HEK293 (cell line): ENCODE results near the gene DNAJC11.

Source experiments
- CTCF ChIA-PET: fragments of 350-600 bp; formaldehyde crosslinking; extraction: SDS; loops from one replicate; lab custom pipeline; 2021; ENCODE audit warnings: antibody characterized with exemption; lab: Yijun Ruan, JAX
- POLR2A ChIA-PET: fragments of 300-600 bp; formaldehyde crosslinking; extraction: SDS; loops from one replicate; lab custom pipeline; 2020; ENCODE audit warnings: antibody characterized with exemption, inconsistent platforms; lab: Yijun Ruan, JAX
- H3K27ac ChIP-seq: fragments of 200-500 bp; sonication (Bioruptor generic); 2 replicates; pipeline ENCODE4 v1.5.1; 2014; ENCODE audit warnings: low read depth, low read length, control low read depth, inconsistent platforms; ENCODE audit errors: extremely low read depth
- H3K36me3 ChIP-seq, 2 experiments: fragments of 200-500 bp in 1 of 2; sonication (Bioruptor generic) in 1 of 2; 1 replicate in 1 of 2; 2 replicates in 1 of 2; pipeline ENCODE4 v1.5.1; 2014 to 2017; ENCODE audit warnings: inconsistent platforms in 2 of 2, low read length in 2 of 2; ENCODE audit not compliant: control insufficient read depth in 2 of 2, insufficient read depth in 1 of 2
- H3K4me1 ChIP-seq: fragments of 200-500 bp; sonication (Bioruptor generic); 2 replicates; pipeline ENCODE4 v1.5.1; 2014; ENCODE audit warnings: mild to moderate bottlenecking, low read length, inconsistent platforms; ENCODE audit not compliant: control insufficient read depth, insufficient read depth
- H3K4me3 ChIP-seq: 2 replicates; pipeline ENCODE4 v1.5.1; 2011; ENCODE audit warnings: low read depth, mild to moderate bottlenecking, control low read depth, low read length, moderate library complexity
- H3K9me3 ChIP-seq: fragments of 200-500 bp; sonication (Bioruptor generic); 2 replicates; pipeline ENCODE4 v1.5.1; 2014; ENCODE audit warnings: low read depth, low read length, inconsistent platforms; ENCODE audit not compliant: control insufficient read depth, insufficient read depth
- GLI4 ChIP-seq: fragments of 450-650 bp; formaldehyde crosslinking; IDR thresholded peaks from 2 replicates; pipeline ENCODE4 v1.5.1; 2016; ENCODE audit warnings: missing biosample characterization, missing genetic modification characterization
- SCRT2 ChIP-seq: fragments of 450-650 bp; formaldehyde crosslinking; IDR thresholded peaks from 2 replicates; pipeline ENCODE4 v1.5.1; 2016; ENCODE audit warnings: missing biosample characterization, missing genetic modification characterization
- ZBTB11 ChIP-seq: fragments of 450-650 bp; formaldehyde crosslinking; conservative IDR thresholded peaks from 2 replicates; pipeline ENCODE4 v1.5.1; 2016; ENCODE audit warnings: low read depth, missing biosample characterization, missing genetic modification characterization
- ZBTB21 ChIP-seq: fragments of 450-650 bp; formaldehyde crosslinking; IDR thresholded peaks from 2 replicates; pipeline ENCODE4 v1.5.1; 2017; ENCODE audit warnings: missing biosample characterization, missing genetic modification characterization
- ZNF10 ChIP-seq: fragments of 450-650 bp; formaldehyde crosslinking; IDR thresholded peaks from 2 replicates; pipeline ENCODE4 v1.5.1; 2017; ENCODE audit warnings: missing biosample characterization, missing genetic modification characterization
- ZNF133 ChIP-seq: fragments of 450-650 bp; formaldehyde crosslinking; IDR thresholded peaks from 2 replicates; pipeline ENCODE4 v1.5.1; 2016; ENCODE audit warnings: missing biosample characterization, missing genetic modification characterization
- ZNF16 ChIP-seq: fragments of 450-650 bp; formaldehyde crosslinking; IDR thresholded peaks from 2 replicates; pipeline ENCODE4 v1.5.1; 2016; ENCODE audit warnings: low read depth, missing biosample characterization, missing genetic modification characterization
- ZNF341 ChIP-seq: fragments of 450-650 bp; formaldehyde crosslinking; IDR thresholded peaks from 2 replicates; pipeline ENCODE4; 2016; ENCODE audit warnings: low read depth, missing biosample characterization, missing genetic modification characterization
- ZNF416 ChIP-seq: fragments of 450-650 bp; formaldehyde crosslinking; IDR thresholded peaks from 2 replicates; pipeline ENCODE4 v1.5.1; 2016; ENCODE audit warnings: missing biosample characterization, missing genetic modification characterization
- ZNF529 ChIP-seq: fragments of 450-650 bp; formaldehyde crosslinking; IDR thresholded peaks from 2 replicates; pipeline ENCODE4 v1.5.1; 2017; ENCODE audit warnings: missing genetic modification characterization, missing biosample characterization; ENCODE audit not compliant: insufficient replicate concordance
- ZNF600 ChIP-seq: fragments of 450-650 bp; formaldehyde crosslinking; IDR thresholded peaks from 2 replicates; pipeline ENCODE4 v1.5.1; 2016; ENCODE audit warnings: missing biosample characterization, missing genetic modification characterization
- ZNF623 ChIP-seq: fragments of 450-650 bp; formaldehyde crosslinking; IDR thresholded peaks from 2 replicates; pipeline ENCODE4 v1.5.1; 2016; ENCODE audit warnings: missing biosample characterization, missing genetic modification characterization
- ZNF670 ChIP-seq: fragments of 450-650 bp; formaldehyde crosslinking; IDR thresholded peaks from 2 replicates; pipeline ENCODE4 v1.5.1; 2016; ENCODE audit warnings: missing biosample characterization, missing genetic modification characterization, low read depth
- ZSCAN30 ChIP-seq: fragments of 450-650 bp; IDR thresholded peaks from 2 replicates; pipeline ENCODE4 v1.5.1; 2018; ENCODE audit warnings: missing biosample characterization, mild to moderate bottlenecking, missing genetic modification characterization, moderate library complexity
- TF ChIP-seq, protein P1 (sequence below): fragments of 450-650 bp; formaldehyde crosslinking; IDR thresholded peaks from 2 replicates; pipeline ENCODE4 v1.5.1; 2016; ENCODE audit warnings: missing biosample characterization, missing genetic modification characterization, borderline replicate concordance
- TF ChIP-seq, protein P2 (sequence below): fragments of 450-650 bp; formaldehyde crosslinking; IDR thresholded peaks from 2 replicates; pipeline ENCODE4 v1.5.1; 2017; ENCODE audit warnings: missing biosample characterization, missing genetic modification characterization

DNAJC11 gene

DNA sequence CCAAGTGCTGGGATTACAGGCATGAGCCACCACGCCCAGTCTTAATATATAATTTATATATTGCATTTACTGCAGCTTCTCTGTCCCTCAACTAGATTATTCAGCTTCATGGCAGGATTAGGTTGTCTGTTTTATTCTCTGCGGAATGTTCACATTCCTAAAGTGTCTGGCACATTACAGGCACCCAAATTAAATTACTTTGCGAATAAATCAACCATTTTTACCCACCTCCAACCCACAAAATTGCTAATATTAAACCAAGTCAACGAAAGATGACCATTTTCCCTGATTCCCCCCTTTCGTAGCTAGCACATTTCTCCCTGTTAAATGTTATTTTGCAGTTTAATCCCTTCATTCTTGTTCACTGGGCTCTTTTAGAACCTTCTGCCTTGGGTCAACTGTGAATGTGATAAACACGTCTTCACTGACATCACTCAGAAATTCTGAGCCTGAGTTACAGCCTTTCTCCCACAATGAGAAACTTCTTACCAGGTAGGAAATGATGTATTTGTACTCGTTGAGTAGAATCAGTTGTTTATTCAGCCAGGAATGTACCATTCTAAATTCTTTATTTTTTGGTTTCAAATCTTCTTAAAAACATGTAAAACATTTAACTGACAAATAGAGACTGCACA is 41.1 kb downstream of the DNAJC11 start:
- H3K27ac ChIP-seq: no peak overlapping the region
- H3K9me3 ChIP-seq: no peaks in the 10 kb centered on the region
- TF ChIP-seq ZNF16 (tag by site-specific recombination) (no peak), ZNF10 (tag by site-specific recombination) (no peak), ZNF670 (tag by site-specific recombination) (no peak), ZNF623 (tag by site-specific recombination) (no peak), ZBTB21 (tag by site-specific recombination) (no peak), ZNF416 (tag by site-specific recombination) (no peak), ZNF133 (tag by site-specific recombination) (no peak)
- TF ChIP-seq, protein P1, sequence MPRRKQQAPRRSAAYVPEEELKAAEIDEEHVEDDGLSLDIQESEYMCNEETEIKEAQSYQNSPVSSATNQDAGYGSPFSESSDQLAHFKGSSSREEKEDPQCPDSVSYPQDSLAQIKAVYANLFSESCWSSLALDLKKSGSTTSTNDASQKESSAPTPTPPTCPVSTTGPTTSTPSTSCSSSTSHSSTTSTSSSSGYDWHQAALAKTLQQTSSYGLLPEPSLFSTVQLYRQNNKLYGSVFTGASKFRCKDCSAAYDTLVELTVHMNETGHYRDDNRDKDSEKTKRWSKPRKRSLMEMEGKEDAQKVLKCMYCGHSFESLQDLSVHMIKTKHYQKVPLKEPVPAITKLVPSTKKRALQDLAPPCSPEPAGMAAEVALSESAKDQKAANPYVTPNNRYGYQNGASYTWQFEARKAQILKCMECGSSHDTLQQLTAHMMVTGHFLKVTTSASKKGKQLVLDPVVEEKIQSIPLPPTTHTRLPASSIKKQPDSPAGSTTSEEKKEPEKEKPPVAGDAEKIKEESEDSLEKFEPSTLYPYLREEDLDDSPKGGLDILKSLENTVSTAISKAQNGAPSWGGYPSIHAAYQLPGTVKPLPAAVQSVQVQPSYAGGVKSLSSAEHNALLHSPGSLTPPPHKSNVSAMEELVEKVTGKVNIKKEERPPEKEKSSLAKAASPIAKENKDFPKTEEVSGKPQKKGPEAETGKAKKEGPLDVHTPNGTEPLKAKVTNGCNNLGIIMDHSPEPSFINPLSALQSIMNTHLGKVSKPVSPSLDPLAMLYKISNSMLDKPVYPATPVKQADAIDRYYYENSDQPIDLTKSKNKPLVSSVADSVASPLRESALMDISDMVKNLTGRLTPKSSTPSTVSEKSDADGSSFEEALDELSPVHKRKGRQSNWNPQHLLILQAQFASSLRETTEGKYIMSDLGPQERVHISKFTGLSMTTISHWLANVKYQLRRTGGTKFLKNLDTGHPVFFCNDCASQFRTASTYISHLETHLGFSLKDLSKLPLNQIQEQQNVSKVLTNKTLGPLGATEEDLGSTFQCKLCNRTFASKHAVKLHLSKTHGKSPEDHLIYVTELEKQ: no peak
- TF ChIP-seq, protein P2, sequence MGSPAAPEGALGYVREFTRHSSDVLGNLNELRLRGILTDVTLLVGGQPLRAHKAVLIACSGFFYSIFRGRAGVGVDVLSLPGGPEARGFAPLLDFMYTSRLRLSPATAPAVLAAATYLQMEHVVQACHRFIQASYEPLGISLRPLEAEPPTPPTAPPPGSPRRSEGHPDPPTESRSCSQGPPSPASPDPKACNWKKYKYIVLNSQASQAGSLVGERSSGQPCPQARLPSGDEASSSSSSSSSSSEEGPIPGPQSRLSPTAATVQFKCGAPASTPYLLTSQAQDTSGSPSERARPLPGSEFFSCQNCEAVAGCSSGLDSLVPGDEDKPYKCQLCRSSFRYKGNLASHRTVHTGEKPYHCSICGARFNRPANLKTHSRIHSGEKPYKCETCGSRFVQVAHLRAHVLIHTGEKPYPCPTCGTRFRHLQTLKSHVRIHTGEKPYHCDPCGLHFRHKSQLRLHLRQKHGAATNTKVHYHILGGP (tag by site-specific recombination): no peak
- CTCF ChIA-PET: interaction anchor here (1.5 kb wide), 1 partner anchor 14 kb away, joined by 4 read pairs; no protein-coding TSS in a partner anchor
- peaks cover 0 to 53% of the 10 kb centered on the region in 2 experiments; a peak in 2 of 3 replicates for H3K36me3 ChIP-seq
- POLR2A ChIA-PET: no interaction called here
- no peaks in the 10 kb centered on the region for H3K4me1 ChIP-seq
- no peak overlapping the region for H3K4me3 ChIP-seq

- Histone ChIP-seq H3K4me3 (no peak overlapping the region), H3K36me3 (peaks cover 0 to 46% of the 10 kb centered on the region in 2 experiments; a peak in 2 of 3 replicates), H3K27ac (no peak overlapping the region), H3K4me1 (no peaks in the 10 kb centered on the region), H3K9me3 (no peaks in the 10 kb centered on the region)
- TF ChIP-seq SCRT2 (tag by site-specific recombination) (peak; percentile 75; the same call in 1 of the 2 replicates), ZBTB11 (no peak)
- ChIA-PET POLR2A (no interaction called here), CTCF (interaction anchor here (0.6 kb wide), 2 partner anchors 128 to 1396 kb away, joined by 3 to 5 read pairs; no protein-coding TSS in a partner anchor)
Observed at GRCh38 chr1:6658359-6659060, 43.1 kb downstream of the DNAJC11 start.

DNA sequence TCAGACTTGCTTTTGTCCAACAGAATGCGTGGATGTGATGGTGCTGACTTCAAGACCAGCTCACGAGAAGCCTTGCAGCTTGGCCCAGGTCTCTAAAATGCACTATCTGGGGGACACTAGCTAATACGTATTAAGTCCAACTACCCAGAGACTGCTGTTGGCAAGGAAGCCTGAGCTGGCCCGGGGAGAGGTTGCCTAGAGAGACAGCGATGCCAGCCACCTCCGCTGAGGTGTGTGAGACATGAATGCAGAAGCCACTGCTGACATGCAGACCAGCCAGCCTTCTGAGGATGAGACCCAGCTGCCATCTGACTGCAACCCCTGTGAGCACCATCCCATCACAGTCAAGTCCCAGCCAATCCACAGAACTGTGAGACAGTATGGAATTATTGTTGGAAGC is 44.5 kb downstream of the DNAJC11 start:
- POLR2A ChIA-PET: no interaction called here
- Histone ChIP-seq H3K27ac (no peak overlapping the region), H3K4me1 (no peaks in the 10 kb centered on the region), H3K4me3 (no peak overlapping the region), H3K9me3 (no peaks in the 10 kb centered on the region), H3K36me3 (peaks cover 0 to 48% of the 10 kb centered on the region in 2 experiments; a peak in 2 of 3 replicates)
- no peak for TF ChIP-seq ZNF529 (tag by site-specific recombination)
- TF ChIP-seq ZSCAN30 (tag by site-specific recombination): no peak
- no peak for TF ChIP-seq ZNF600 (tag by site-specific recombination)
- no peak for TF ChIP-seq ZNF341 (tag by site-specific recombination)
- TF ChIP-seq GLI4 (tag by site-specific recombination): no peak
- CTCF ChIA-PET: interaction anchor here (3.1 kb wide), 1 partner anchor 11 kb away, joined by 13 read pairs; no protein-coding TSS in a partner anchor
